ENCODE results near the gene SAMD4A.

DNA sequence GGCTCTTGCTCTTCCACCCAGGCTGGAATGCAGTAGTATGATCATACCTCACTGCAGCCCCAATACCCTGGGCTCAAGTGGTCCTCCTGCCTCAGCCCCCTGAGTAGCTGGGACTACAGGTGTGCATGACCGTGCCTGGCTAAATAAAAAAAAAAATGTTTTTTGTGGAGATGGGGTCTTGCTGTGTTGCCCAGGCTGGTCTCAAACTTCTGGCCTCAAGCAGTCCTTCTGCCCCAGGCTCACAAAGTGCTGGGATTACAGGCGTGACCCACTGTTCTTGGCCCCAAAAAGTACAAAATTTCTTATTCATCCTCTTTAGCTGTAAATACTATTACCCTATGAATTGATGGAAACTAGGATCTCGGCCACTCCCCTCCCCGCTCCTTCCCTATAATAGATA is 42.5 kb upstream of the SAMD4A start:
- TF ChIP-seq, protein P1, sequence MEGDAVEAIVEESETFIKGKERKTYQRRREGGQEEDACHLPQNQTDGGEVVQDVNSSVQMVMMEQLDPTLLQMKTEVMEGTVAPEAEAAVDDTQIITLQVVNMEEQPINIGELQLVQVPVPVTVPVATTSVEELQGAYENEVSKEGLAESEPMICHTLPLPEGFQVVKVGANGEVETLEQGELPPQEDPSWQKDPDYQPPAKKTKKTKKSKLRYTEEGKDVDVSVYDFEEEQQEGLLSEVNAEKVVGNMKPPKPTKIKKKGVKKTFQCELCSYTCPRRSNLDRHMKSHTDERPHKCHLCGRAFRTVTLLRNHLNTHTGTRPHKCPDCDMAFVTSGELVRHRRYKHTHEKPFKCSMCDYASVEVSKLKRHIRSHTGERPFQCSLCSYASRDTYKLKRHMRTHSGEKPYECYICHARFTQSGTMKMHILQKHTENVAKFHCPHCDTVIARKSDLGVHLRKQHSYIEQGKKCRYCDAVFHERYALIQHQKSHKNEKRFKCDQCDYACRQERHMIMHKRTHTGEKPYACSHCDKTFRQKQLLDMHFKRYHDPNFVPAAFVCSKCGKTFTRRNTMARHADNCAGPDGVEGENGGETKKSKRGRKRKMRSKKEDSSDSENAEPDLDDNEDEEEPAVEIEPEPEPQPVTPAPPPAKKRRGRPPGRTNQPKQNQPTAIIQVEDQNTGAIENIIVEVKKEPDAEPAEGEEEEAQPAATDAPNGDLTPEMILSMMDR (IDR thresholded peaks at IDR 0.05): no peak
- no peak for TF ChIP-seq POLR2A (IDR thresholded peaks at IDR 0.05)

All from esophagus squamous epithelium (tissue), 4 donors.